Testis (tissue), 3 donors: ENCODE data around the gene GMDS. TPM values are rescaled to one million over a fixed set of nuclear protein-coding genes. Genes with fewer than 3 reads are reported as not detected.

ENCODE experiments used
- DNase-seq: peaks from one replicate; pipeline ENCODE4 v3.0.0-alpha.2; 2019
- H3K27ac ChIP-seq, 2 donors: fragments of 200-600 bp; sonication (generic); one replicate each; pipeline ENCODE4 v1.5.1; 2019
- H3K27me3 ChIP-seq: fragments of 200-600 bp; sonication (generic); one replicate; pipeline ENCODE4 v1.5.1; 2019
- H3K36me3 ChIP-seq: fragments of 200-600 bp; sonication (generic); one replicate; pipeline ENCODE4 v1.5.1; 2017; ENCODE audit warnings: low read depth; ENCODE audit errors: missing control alignments
- H3K4me1 ChIP-seq: fragments of 200-600 bp; sonication (generic); one replicate; pipeline ENCODE4 v1.5.1; 2019
- H3K4me3 ChIP-seq, 2 donors: fragments of 200-600 bp; sonication (generic); one replicate each; pipeline ENCODE4 v1.5.1; 2017 to 2019
- H3K9me3 ChIP-seq: fragments of 200-600 bp; sonication (generic); one replicate; pipeline ENCODE4 v1.5.1; 2017
- POLR2A ChIP-seq: fragments of 450-650 bp; IDR thresholded peaks from one replicate; pipeline ENCODE4 v1.6.1; 2017; ENCODE audit warnings: antibody characterized with exemption, mild to moderate bottlenecking, moderate library complexity
- WGBS, 2 donors: methylation state at CpG; one replicate each; pipeline ENCODE4 v1.1.5; 2018; 5-methylcytosine and 5-hydroxymethylcytosine counted together
- intact Hi-C: fragments of 100-400 bp; cut with DNase I; formaldehyde crosslinking; loops from one replicate; pipeline ENCODE4 v1.15.1; 2023; ENCODE audit warnings: low total_unique reads
- polyA plus RNA-seq: library from polyadenylated mRNA; stranded (reverse); fragments of 350-450 nt; fragmentation: Illumina TruSeq; extraction: RNeasy Lipid Tissue Mini Kit (QIAGEN cat#74804); gene quantifications from one replicate; pipeline ENCODE4 v1.2.3, GENCODE V29; 2014; ENCODE audit warnings: low read depth, low replicate concordance; ENCODE audit not compliant: insufficient read depth
- total RNA-seq, 2 donors: library from RNA; depleted of rRNA; stranded (reverse); fragments of >200 nt; gene quantifications; one replicate each; pipeline ENCODE4 v1.2.3, GENCODE V29; 2016
- TF ChIP-seq, protein P1 (sequence below), 3 experiments: fragments of 450-650 bp in 2 of 3; fragments of 200-600 bp in 1 of 3; sonication (generic) in 1 of 3; IDR thresholded peaks; one replicate each; pipeline ENCODE4 v1.5.1; 2016 to 2019; ENCODE audit warnings: antibody characterized with exemption in 3 of 3, mild to moderate bottlenecking in 2 of 3, moderate library complexity in 1 of 3

Gene GMDS
- total and polyA plus RNA-seq, 3 donors from 2014 or later, result 19.6 to 31.1 (median 22.2) TPM

DNA sequence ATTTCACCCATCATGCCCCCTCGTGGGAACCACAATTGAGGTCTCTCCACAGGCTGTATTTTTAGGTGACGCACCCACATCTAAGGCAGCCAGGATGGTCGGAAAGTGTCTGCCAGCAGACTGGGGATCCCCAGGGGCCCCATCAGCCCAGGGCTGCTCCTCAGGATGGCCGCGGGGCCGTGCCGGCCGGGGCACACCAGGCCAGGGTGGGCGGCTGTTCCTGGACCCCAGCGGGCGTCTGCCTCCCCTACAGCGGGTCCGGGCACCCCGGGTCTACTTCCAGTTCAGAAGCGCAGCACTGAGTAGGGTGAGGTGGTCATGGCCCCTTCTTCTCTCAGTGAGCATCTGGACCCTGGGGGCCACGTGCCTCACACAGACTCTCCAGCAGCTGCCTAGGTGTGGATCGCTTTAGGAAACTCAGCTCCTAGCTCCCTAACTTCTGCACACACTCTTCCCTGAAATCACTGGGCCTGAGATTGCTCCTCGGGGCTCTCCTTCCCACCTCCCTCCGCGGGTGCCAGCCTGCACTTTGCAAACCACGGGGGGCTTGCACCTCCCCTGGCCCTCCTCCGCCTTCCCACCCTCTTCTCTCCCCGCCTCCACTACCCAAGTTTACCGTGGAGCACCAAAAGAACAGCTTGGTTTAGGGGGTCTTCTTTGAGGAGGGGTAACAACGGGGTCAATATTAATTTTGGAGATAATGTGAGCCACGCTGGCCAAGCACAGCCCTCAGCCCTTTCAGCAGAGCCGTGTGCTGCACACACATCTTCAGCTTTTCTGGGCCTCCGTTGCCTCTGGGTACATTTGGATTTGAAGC is 649.9 kb downstream of the GMDS start:
- Histone ChIP-seq H3K36me3 (no peaks in the 10 kb centered on the region), H3K27me3 (no peaks in the 10 kb centered on the region), H3K27ac (no peak overlapping the region), H3K4me1 (no peaks in the 10 kb centered on the region), H3K9me3 (no peaks in the 10 kb centered on the region), H3K4me3 (no peak overlapping the region)
- TF ChIP-seq, protein P1, sequence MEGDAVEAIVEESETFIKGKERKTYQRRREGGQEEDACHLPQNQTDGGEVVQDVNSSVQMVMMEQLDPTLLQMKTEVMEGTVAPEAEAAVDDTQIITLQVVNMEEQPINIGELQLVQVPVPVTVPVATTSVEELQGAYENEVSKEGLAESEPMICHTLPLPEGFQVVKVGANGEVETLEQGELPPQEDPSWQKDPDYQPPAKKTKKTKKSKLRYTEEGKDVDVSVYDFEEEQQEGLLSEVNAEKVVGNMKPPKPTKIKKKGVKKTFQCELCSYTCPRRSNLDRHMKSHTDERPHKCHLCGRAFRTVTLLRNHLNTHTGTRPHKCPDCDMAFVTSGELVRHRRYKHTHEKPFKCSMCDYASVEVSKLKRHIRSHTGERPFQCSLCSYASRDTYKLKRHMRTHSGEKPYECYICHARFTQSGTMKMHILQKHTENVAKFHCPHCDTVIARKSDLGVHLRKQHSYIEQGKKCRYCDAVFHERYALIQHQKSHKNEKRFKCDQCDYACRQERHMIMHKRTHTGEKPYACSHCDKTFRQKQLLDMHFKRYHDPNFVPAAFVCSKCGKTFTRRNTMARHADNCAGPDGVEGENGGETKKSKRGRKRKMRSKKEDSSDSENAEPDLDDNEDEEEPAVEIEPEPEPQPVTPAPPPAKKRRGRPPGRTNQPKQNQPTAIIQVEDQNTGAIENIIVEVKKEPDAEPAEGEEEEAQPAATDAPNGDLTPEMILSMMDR (IDR thresholded peaks at IDR 0.05), result no peak
- no peak for TF ChIP-seq POLR2A
- intact Hi-C loops, result loop anchor here (5.0 to 10.0 kb wide), 2 partner anchors 752 to 1039 kb away; no protein-coding TSS in a partner anchor
- WGBS, 2 donors, result 45 to 72% methylated on average over 27 to 28 of the region's 28 CpGs
- no peak for DNase-seq

DNA sequence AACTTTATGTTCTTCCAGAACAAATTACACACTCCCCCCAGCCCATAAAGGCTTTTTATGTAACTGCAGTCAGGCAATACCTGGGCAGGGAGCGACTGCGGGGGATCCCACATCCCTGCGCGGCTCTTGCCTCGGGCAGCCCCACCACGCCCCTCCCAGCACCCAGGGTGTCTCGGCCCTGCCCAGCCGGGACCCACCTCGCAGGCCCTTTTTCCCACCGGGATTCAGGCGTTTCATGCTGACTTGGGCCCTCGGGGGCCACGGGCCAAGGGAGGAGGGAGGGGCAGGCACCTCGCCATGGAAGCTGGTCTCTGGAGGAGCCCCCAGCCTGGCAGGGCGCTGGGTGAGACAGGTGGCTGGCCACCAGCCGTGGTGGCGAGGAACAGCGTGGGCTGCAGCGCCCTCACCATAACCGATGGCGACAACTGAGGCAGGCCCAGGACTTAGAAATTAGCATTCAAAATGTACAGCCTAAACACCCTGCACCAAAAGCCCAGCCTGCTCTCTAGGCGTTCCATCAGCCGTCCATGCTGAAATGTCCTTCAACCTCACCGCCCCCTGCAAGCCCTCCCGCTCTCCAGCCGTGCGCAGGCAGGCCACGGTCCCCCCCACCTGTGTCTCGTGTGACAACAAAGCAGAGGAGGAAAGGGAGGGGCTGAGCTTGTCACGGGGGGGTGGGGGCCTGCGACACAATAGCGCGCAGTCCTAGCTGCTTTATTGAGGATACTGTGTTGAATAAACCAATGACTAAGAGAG is 650.8 kb downstream of the GMDS start:
- no peaks in the 10 kb centered on the region for H3K27me3 ChIP-seq
- 62 to 71% methylated on average over 17 to 33 of the region's 33 CpGs for WGBS, 2 donors
- H3K27ac ChIP-seq, result no peak overlapping the region
- H3K4me3 ChIP-seq, result no peak overlapping the region
- no peak for DNase-seq
- H3K4me1 ChIP-seq, result no peaks in the 10 kb centered on the region
- no peaks in the 10 kb centered on the region for H3K36me3 ChIP-seq
- no peaks in the 10 kb centered on the region for H3K9me3 ChIP-seq
- intact Hi-C loops, result loop anchor here (5.0 to 10.0 kb wide), 2 partner anchors 753 to 1040 kb away; no protein-coding TSS in a partner anchor
- TF ChIP-seq, protein P1 (IDR thresholded peaks at IDR 0.05), result no peak
- TF ChIP-seq POLR2A, result no peak

DNA sequence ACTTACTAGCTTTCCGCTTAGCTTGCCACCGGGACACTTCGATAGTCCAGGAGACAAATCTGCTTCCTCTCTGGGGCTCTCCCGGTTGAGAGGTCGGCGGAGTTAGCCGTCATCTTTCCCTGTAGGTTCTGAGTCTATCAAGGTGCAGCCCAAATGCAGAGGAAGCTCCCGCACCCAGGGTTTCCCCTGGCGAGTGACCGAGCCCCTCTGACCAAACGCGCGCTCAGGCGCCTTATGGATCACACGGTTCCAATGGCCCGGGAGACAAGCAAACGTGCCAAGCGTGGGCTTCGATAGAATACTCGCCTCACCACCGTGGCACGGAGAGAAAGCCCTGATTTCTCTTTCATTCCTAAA is 651.5 kb downstream of the GMDS start:
- Histone ChIP-seq H3K27me3 (no peaks in the 10 kb centered on the region), H3K4me3 (no peak overlapping the region), H3K9me3 (no peaks in the 10 kb centered on the region), H3K36me3 (no peaks in the 10 kb centered on the region), H3K4me1 (no peaks in the 10 kb centered on the region), H3K27ac (no peak overlapping the region)
- intact Hi-C loops, result loop anchor here (10.0 kb wide), 1 partner anchor 1041 kb away; no protein-coding TSS in a partner anchor
- DNase-seq, result no peak
- no peak for TF ChIP-seq POLR2A
- 68 to 81% methylated on average over 22 of the region's 22 CpGs for WGBS, 2 donors

DNA sequence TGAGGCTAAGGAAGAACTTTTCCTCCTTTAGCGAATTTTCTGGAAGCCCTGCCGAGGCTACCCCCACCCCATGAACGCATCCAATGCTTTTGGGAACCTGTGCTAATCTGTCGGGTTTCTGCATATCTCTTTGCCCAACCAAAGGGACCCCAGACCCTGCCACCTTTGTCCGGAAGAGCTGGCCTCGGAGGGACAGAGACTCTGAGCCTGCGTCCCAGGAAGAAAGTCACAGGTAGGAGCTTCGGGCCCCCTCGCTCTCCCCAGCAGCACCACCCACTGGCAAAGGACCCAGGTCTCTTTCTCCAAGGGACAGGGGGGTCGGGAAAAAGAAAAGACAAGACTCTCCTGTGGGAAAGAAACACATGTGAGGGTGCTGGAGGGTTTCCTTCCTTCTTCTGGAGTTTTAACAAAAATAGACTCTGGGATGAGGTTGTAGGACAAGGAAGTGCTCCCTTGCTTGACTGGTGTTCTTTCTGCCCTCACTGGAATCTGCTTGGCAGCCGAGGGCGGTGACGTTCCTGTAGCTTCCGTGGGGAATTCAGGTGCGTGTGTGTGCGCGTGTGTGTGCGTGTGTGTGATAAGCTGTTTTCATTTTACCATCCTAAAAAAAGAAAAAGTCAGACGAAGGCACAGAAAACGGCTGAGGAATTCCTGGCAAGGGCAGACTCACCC is 652.0 kb downstream of the GMDS start:
- intact Hi-C loops, result loop anchor here (10.0 kb wide), 1 partner anchor 1041 kb away; no protein-coding TSS in a partner anchor
- H3K27me3 ChIP-seq, result no peaks in the 10 kb centered on the region
- no peak for DNase-seq
- TF ChIP-seq, protein P1 (IDR thresholded peaks at IDR 0.05), result no peak
- TF ChIP-seq POLR2A, result no peak
- H3K9me3 ChIP-seq, result no peaks in the 10 kb centered on the region
- H3K27ac ChIP-seq, result no peak overlapping the region
- H3K4me1 ChIP-seq, result no peaks in the 10 kb centered on the region
- WGBS, 2 donors, result 48 to 80% methylated on average over 20 of the region's 20 CpGs
- H3K4me3 ChIP-seq, result no peak overlapping the region
- H3K36me3 ChIP-seq, result no peaks in the 10 kb centered on the region

DNA sequence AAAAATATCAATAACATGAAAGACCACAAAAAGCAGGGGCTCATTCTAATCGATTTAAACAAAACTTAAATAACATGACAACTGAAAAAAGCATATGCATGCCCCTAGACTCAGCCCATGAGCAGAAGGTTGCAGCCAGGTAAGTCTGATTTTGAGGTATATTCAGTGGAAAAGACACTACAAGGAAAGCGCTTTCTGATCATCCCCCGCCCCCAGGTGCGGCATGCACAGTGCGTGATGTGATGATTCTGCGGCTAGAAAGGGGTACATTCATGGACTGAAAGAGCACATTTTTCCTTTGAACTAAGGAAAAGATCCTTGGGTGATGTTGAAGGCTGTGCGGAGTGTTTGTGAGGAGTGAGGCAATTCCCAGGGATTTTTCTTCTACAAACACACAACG is 652.6 kb downstream of the GMDS start:
- H3K36me3 ChIP-seq, result no peaks in the 10 kb centered on the region
- no peak overlapping the region for H3K4me3 ChIP-seq
- WGBS, 2 donors, result 61 to 75% methylated on average over 8 of the region's 8 CpGs
- no peaks in the 10 kb centered on the region for H3K9me3 ChIP-seq
- intact Hi-C loops, result loop anchor here (10.0 kb wide), 1 partner anchor 1042 kb away; no protein-coding TSS in a partner anchor
- no peak overlapping the region for H3K27ac ChIP-seq
- no peak for DNase-seq
- H3K4me1 ChIP-seq, result no peaks in the 10 kb centered on the region
- no peaks in the 10 kb centered on the region for H3K27me3 ChIP-seq
- TF ChIP-seq, protein P1 (IDR thresholded peaks at IDR 0.05), result no peak
- TF ChIP-seq POLR2A, result no peak
